ENCODE results near the gene MCC. TPM values are rescaled to one million over a fixed set of nuclear protein-coding genes. Genes with fewer than 3 reads are reported as not detected.

Gene MCC
- total RNA-seq, 3 donors from 2014 or later, result 24.3 to 46.5 (median 29.4) TPM

DNA sequence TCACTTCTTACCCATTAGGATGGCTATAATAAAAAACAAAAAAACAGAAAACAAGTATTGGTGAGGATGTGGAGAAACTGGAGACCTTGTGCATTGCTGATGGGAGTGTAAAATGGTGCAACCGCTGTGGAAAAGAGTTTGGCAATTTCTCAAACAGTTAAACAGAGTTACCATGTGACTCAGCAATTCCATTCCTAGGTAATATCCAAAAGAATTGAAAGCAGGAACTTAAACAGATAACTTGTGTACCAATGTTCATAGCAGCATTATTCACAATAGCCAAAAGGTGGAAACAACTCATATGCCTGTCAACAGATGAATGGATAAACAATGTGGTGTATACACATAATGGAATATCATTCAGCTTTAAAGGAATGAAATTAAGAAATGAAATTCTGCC is 482.8 kb downstream of the MCC start:
- H3K9me3 ChIP-seq, result no peaks in the 10 kb centered on the region
- no peak for DNase-seq (ENCODE audit: low spot score in 2 of 2)
- H3K4me1 ChIP-seq, result no peaks in the 10 kb centered on the region
- peaks cover 10% of the 10 kb centered on the region for H3K36me3 ChIP-seq
- H3K27me3 ChIP-seq, result no peaks in the 10 kb centered on the region
- no peak overlapping the region for H3K27ac ChIP-seq
- TF ChIP-seq POLR2AphosphoS5 (IDR thresholded peaks at IDR 0.05) (no peak), POLR2A (IDR thresholded peaks at IDR 0.05) (no peak)
- TF ChIP-seq, protein P1, sequence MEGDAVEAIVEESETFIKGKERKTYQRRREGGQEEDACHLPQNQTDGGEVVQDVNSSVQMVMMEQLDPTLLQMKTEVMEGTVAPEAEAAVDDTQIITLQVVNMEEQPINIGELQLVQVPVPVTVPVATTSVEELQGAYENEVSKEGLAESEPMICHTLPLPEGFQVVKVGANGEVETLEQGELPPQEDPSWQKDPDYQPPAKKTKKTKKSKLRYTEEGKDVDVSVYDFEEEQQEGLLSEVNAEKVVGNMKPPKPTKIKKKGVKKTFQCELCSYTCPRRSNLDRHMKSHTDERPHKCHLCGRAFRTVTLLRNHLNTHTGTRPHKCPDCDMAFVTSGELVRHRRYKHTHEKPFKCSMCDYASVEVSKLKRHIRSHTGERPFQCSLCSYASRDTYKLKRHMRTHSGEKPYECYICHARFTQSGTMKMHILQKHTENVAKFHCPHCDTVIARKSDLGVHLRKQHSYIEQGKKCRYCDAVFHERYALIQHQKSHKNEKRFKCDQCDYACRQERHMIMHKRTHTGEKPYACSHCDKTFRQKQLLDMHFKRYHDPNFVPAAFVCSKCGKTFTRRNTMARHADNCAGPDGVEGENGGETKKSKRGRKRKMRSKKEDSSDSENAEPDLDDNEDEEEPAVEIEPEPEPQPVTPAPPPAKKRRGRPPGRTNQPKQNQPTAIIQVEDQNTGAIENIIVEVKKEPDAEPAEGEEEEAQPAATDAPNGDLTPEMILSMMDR (IDR thresholded peaks at IDR 0.05), result no peak
- no peak overlapping the region for H3K4me3 ChIP-seq
- intact Hi-C loops (cut with DNase I; ENCODE audit: low total_unique reads), result no loop called here

DNA sequence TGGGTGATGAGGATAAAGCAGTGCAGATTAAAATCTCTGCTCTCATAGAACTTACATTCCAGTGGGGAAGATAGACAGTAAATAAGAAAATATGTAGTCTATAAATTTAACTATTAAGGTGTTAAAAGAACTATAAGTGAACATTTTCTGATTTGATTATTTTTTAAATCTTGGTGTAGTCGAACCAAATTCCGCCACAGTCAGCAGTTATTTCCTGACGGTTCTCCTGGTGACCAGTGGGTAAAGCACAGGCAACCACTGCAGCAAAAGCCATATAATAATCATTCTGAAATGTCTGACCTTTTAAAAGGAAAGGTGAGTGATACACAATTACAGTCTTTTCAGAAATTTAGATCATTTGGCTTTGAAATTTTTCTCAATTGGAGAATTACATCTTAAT is 484.5 kb downstream of the MCC start:
- intact Hi-C loops (cut with DNase I; ENCODE audit: low total_unique reads), result no loop called here

DNA sequence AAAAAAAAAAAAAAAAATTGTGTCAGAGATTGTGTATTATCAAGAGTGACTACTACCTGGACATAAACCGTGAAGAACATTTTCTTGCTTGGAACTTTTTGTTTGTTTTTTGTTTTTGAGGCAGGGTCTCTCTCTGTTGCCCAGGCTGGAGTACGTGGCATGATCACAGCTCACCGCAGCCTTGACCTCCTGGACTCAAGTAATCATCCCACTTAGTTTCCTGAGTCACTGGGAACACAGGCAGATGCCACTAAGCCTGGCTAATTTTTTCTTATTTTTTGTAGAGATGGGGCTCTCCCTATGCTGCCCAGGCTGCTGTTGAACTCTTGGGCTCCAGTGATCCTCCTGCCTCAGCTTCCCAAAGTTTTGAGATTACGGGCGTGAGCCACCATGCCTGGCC is 485.8 kb downstream of the MCC start:
- Histone ChIP-seq H3K4me3 (no peak overlapping the region), H3K27me3 (no peaks in the 10 kb centered on the region), H3K36me3 (peaks cover 10% of the 10 kb centered on the region), H3K27ac (no peak overlapping the region), H3K9me3 (no peaks in the 10 kb centered on the region), H3K4me1 (no peaks in the 10 kb centered on the region)
- DNase-seq (ENCODE audit: low spot score in 2 of 2), result no peak
- intact Hi-C loops (cut with DNase I; ENCODE audit: low total_unique reads), result no loop called here
- TF ChIP-seq, protein P1 (IDR thresholded peaks at IDR 0.05), result no peak
- TF ChIP-seq POLR2AphosphoS5 (IDR thresholded peaks at IDR 0.05) (no peak), POLR2A (IDR thresholded peaks at IDR 0.05) (no peak)

More for the DNA sequence above, 484.5 kb downstream of the MCC start:
- Histone ChIP-seq H3K27ac (no peak overlapping the region), H3K9me3 (no peaks in the 10 kb centered on the region), H3K27me3 (no peaks in the 10 kb centered on the region), H3K36me3 (peaks cover 10% of the 10 kb centered on the region), H3K4me3 (no peak overlapping the region), H3K4me1 (no peaks in the 10 kb centered on the region)
- DNase-seq (ENCODE audit: low spot score in 2 of 2), result no peak
- TF ChIP-seq, protein P1 (IDR thresholded peaks at IDR 0.05), result no peak
- TF ChIP-seq POLR2AphosphoS5 (IDR thresholded peaks at IDR 0.05) (no peak), POLR2A (IDR thresholded peaks at IDR 0.05) (no peak)

DNA sequence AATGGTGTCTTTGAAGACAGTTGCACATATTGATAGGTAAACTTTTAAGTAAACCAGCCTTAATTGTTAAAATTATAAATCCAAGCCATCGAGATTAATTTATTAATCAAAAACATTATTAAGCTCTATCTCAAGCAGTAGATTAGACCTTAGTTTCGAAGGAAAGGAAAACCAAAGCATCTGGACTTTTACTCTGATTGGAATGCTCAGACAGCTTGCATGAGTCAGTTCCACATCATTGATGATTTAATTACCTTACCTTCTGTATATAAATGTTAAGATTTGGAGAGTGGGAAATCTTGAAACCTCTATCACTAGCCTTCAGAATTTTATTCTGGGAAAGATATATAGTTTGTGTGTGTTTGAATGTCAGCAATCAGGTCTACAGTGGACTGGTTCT is 487.8 kb downstream of the MCC start:
- no peak for DNase-seq (ENCODE audit: low spot score in 2 of 2)
- TF ChIP-seq, protein P1 (IDR thresholded peaks at IDR 0.05), result no peak
- TF ChIP-seq POLR2AphosphoS5 (IDR thresholded peaks at IDR 0.05) (no peak), POLR2A (IDR thresholded peaks at IDR 0.05) (no peak)
- Histone ChIP-seq H3K4me3 (no peak overlapping the region), H3K9me3 (no peaks in the 10 kb centered on the region), H3K36me3 (peaks cover 10% of the 10 kb centered on the region), H3K4me1 (no peaks in the 10 kb centered on the region), H3K27ac (no peak overlapping the region), H3K27me3 (no peaks in the 10 kb centered on the region)
- intact Hi-C loops (cut with DNase I; ENCODE audit: low total_unique reads), result no loop called here

DNA sequence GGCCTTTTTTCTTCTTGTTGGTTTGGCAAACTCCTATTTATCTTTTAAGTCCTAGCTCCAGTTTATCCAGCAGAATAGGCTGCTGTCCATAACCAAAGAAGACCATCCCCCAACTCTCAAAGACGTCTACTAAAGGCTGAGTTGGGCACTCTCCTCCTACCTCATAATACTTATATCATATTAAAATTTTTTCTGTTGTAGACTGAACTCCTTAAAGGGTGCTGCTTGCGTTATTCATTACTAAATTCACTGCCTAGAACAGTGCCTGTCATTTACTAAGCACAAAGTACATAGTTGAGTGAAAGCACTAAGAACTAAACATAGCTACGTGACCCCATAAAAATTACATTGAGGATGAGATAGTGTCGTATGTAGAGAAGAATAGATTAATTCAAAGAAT is 490.0 kb downstream of the MCC start:
- no peaks in the 10 kb centered on the region for H3K36me3 ChIP-seq
- intact Hi-C loops (cut with DNase I; ENCODE audit: low total_unique reads), result no loop called here
- TF ChIP-seq POLR2AphosphoS5 (IDR thresholded peaks at IDR 0.05) (no peak), POLR2A (IDR thresholded peaks at IDR 0.05) (no peak)
- TF ChIP-seq, protein P1 (IDR thresholded peaks at IDR 0.05), result no peak

More for the DNA sequence above, 490.0 kb downstream of the MCC start:
- Histone ChIP-seq H3K27ac (no peak overlapping the region), H3K4me1 (no peaks in the 10 kb centered on the region), H3K27me3 (no peaks in the 10 kb centered on the region), H3K4me3 (no peak overlapping the region), H3K9me3 (no peaks in the 10 kb centered on the region)
- DNase-seq (ENCODE audit: low spot score in 2 of 2), result no peak

Data from breast epithelium (tissue), 4 donors.